GM19395 (cell line): ENCODE measurements around the gene UNC5C.
"Not testable (repeated sequence)": the region's sequence is repeated elsewhere in the genome, so short reads cannot be mapped to it uniquely, and the experiment has no call there.

Source experiments
- ATAC-seq: cut with Tn5 transposase; IDR thresholded peaks from one replicate; pipeline ENCODE4 v1.9.1; 2021; ENCODE audit warnings: mild to moderate bottlenecking, moderate library complexity; ENCODE audit not compliant: unreplicated experiment

Gene UNC5C

DNA sequence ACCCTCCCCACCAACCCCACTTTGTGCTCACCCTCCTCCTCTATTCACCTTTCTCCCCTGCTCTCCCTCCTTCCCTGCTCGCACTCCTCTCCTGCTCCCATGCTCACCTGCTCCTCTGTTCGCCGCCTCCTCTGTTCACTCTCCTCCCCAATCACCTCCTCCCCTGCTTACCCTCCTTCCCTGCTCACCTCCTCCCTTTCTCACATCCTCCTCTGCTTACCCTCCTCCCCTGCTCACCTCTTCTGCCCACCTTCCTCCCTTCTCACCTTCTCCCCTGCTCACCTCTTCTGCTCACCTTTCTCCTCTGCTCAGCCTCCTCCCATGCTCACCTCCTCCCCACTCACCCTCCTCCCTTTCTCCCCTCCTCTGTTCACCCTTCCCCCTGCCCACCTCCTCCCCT lies 357.2 kb downstream of the UNC5C start:
- ATAC-seq = no peak

DNA sequence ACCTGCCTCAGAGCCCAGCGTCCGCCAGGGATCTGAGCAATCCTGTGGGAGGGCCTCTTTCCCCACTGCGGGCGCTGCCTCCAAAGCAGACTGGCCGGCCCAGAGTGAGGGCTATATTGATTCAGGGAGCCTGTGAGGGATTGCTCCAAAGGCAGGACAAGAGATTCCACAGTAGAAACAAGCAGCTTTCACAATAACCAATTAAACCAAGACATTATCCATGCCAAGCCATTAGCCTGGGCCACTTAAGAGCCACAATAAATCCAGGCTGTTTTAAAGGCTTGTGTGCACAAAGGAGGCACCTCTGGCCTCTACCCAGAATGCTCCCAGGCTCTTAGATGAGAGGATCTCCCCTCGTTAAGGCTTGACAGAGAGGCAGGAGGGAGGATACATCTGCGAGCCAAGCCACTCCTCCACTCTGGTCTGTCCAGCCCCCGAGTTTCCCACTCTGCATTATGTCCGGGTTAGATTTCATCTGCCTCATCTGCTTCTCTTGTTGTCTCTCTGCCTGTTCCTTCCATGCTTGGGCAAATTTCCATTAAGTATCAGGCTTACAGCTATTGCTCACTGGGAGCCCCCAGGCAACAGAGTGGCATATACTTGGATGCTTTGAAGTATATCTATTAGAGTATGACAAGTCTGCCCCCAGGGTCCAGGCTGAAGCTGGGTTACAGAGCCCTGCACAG lies 357.9 kb downstream of the UNC5C start:
- ATAC-seq = no peak

DNA sequence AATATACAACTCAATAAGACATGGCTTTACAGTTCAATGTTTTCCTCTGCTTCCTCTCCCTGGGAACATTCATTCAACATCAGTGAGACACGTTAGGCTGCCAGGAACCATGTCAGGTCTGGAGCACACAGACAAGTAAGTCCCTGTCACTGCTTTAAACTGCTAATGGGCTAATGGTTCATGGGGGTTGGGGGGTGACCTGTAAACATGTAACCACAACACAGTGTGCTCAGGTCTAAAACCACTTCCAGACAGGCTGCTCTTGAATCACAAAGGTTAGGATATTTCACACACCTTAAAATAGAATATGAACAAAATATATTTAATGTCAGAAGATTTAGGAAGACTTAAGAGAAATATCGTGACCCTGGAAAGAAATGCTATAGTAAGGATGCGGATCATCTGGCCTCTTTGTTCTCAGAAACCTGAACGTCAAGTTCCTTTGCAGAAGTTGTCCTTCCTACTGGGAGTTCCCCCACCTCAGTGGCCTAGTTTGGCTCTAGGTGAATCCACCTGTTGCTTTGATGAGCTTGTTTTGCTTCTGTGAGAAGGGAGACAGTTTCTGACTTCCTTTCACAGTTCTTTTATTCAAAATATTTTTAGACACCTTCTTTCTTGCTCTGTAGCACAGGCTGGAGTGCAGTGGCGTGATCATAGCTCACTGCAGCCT lies 359.9 kb downstream of the UNC5C start:
- no peak for ATAC-seq

DNA sequence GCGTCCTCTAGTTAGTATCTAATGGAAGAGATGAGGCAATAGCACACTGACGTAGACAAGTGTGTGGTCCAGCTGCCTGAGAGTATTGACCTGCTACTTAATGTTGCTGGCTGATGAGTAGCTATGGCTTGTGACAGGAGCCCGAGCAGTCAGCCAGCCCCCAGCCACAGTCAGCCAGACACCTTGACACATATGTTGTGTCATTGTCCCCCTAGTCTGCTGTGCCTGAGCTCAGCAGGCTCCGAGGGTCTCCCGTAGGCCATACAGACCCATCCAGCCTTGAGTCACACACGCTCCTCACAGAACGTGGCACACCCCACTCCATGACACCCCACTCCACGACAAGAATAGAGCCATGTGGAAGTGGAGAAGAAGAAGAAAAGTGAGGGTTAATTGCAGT lies 362.1 kb downstream of the UNC5C start:
- no peak for ATAC-seq

DNA sequence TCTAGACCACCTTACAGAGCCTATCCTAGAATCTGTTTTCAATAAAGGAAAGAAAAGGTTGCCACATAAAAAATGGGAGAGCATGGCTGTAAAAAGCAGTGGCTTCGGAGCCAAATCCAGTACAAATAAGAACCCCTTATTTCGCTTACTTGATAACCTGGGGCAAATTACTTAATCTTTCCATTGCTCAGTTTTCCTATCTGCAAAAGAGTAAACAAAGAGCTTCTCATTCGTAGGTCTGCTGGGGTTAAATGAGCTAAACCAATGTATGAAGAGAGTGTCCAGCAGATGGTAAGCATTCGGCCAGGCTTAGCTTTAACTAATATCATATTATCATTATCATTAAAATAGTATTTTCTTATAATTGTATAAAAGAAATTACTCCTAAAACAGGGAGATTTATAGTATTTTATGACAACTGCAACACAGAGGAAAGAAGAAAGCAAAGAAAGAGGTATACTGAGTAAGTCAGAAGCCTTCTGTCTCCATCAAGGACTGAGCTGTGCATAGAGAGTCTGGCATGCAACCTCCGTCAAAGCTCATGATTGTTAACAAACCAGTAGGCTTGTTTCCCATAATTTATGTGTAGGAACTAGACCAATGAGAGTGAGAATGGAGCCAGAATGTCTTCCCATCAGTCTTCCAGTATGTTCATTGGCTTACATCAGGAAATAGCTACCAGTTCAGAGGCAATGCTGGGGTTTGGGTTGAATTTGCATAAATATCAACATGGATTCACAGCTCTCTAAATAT lies 364.9 kb downstream of the UNC5C start:
- ATAC-seq = no peak

DNA sequence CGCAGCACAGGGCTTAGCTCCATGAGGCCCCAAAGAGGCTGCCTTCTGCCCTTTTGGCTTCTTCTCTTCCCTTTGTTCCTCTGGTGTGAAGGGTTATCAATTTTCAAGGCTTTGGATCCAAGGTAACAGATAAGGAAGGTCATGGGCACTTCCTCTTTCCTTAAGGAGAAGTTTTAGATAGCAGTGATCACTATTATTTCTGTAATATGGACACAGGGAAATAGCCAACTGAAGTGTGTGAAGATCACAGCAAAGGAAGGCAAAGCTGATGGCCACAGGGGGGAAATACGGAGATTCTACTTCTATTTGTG lies 366.8 kb downstream of the UNC5C start:
- no peak for ATAC-seq

DNA sequence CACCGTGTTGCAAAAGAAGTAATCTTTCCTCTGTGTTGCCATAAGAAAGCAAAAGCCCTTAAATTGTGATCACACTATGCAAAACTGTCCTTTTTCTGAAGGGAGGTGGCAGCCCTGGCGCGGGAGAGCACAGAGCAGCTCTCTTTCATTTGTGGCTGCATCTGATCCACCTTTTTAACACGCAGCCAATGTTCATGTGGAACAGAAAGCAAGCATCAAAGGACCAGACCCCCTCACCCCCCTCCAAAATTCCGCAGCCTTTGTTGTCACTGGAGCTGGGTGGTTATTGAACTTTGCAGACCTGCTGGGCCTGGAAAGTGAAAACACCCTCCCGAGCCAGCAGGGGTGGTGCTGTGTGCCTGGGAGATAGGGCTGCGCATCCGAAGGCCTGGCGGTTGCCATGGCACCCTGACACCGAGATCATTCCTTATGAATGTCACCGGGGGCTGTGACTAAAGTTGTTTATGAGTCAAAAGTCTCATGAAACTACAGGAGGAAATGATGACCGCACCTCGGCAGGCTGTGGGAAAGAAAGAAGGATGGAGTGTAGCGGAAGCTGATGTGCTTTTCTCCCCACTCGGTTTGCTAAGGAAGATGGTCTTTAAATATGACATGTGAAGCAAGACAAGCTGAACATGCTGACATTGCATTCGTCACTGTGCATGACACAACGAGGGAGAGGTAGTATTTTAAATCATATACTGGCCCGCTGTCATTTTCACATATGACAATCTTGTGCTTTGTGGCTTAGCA lies 367.4 kb downstream of the UNC5C start:
- ATAC-seq = no peak

DNA sequence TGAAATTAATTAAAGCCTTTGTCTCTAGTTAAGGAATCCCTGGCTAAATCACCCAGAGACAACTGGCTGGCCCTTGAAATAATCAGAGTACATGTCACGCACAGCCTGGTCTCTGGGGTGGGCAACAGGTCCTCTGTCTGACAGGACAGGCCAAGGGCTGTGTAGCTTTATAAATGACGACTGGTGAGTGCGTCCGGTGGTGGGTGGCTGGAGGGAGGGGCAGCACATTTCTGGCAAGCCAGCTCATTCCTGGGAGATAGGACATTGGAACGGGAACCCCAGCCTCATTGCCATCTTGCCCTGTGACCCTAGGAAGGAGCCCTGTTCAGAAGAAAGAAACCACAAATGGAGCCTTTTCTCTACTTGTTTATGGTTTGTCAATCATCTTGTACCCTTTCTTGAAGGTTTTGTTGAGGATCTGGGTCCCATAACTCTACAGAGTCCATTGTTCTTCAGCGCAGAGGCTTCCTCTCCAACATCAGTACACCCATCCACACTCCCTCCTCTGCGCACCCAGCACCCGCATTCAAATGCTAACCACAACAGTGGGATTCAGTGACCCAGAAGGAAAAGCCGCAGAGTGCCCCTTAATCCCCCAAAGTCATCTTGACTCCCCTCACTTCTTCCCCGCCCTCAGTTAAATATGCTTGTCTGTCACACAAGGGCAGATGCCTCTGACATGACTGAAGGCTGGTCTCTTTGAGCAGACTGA lies 368.1 kb downstream of the UNC5C start:
- ATAC-seq = no peak

DNA sequence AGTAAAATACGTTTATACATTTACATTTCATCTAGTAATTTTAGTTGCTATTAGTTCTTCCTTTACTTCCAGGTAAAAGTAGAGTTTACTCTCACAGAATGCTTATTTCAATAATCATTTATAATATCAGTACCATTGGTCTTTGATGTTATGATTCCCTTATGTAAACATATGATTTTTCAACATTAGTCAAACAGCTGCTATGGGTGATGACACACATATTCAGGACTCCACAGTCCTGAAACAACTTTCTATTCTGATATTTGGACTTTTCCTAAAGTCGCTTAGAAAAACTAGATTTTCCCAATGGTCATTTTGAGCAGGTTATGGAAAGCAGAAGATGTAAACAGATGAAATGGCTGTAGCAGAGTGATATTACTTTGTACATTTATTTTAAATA lies 369.8 kb downstream of the UNC5C start:
- ATAC-seq = no peak

DNA sequence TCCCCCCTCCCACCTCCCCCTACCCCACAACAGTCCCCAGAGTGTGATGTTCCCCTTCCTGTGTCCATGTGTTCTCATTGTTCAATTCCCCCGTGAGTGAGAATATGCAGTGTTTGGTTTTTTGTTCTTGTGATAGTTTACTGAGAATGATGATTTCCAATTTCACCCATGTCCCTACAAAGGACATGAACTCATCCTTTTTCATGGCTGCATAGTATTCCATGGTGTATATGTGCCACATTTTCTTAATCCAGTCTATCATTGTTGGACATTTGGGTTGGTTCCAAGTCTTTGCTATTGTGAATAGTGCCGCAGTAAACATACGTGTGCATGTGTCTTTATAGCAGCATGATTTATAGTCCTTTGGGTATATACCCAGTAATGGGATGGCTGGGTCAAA lies 377.4 kb downstream of the UNC5C start:
- not testable (repeated sequence) for ATAC-seq

DNA sequence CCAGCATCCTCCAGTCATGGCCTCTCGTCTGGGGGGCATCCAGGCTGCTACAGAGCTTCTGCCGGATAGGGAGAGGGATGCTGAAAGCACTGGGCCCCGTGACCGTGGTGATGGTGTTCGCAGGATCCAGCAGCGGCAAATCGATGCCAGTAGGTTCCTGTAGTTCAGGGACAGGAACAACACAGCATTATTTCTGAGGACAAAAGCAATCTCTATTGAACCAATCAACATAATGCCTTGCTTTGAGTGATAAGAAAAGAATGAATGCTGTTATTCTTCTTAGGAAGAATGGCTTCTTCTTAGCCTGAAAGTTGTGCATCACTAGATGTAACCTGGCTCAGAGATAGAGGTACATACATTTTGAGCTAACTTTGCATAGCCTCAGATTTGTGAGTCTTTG lies 378.6 kb downstream of the UNC5C start:
- ATAC-seq = no peak

DNA sequence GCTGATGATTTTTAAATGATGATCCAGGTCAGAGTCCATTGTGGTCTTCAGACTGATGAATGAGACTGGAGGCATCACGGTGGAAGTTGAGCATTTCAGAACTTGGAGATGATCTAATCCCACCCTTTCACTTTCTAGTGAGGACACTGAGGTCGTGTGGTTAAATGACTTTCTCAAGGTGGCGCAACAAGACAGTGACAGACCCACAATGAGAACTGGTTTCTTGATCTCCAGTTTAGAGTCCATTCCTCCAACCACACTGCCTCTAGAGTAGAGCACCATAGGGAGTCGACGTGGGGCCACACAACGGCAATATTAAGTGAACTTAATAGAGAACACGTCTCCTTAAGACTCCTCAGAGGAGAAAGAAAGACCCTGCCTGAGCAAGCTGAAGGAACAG lies 381.0 kb downstream of the UNC5C start:
- ATAC-seq = no peak

DNA sequence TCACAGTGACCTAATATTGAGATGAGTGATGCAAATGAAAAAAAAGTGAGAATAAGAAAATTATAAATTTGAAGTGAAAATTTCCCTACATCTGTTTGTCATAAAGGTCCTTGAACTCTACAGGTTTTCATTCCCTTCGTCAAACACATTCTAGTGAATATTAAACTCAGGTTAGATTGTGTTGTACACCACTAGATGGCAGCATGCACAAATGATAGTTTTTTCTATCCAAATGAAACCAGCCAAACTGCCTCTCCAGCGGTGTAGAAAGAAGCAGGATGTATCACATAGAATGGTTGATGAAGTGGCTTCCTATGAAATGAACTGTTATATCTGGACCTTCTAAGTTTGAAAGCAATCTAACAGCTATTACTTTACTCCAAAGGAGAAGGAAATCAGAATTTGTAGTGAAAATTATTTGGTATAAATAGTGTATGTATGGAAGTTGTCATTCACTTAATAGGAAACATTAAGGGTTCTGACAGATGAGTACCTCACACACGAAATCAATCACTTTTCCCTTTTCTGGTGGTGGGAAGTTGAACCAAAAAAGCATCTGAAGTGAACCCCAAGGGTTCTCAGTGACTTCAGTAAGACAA lies 382.7 kb downstream of the UNC5C start:
- ATAC-seq = peak; percentile 94

DNA sequence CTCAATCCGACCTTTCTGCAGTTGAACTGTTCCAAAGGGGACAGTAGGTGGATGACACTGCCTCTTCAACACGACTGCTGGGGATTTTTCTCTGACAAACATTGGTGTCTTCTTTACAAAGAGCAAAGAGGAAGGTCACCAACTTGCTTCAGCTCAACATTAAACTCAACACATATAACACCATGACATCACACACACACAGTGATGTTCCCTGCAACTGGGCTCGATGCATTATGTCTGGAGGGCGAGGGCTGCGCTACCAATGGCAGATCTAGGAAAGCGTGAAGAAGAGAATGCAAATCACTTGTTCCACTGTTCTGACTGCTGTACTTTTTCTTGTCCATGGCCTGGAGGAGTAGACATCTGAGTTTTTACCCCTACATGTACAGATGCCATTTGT lies 385.9 kb downstream of the UNC5C start:
- no peak for ATAC-seq

DNA sequence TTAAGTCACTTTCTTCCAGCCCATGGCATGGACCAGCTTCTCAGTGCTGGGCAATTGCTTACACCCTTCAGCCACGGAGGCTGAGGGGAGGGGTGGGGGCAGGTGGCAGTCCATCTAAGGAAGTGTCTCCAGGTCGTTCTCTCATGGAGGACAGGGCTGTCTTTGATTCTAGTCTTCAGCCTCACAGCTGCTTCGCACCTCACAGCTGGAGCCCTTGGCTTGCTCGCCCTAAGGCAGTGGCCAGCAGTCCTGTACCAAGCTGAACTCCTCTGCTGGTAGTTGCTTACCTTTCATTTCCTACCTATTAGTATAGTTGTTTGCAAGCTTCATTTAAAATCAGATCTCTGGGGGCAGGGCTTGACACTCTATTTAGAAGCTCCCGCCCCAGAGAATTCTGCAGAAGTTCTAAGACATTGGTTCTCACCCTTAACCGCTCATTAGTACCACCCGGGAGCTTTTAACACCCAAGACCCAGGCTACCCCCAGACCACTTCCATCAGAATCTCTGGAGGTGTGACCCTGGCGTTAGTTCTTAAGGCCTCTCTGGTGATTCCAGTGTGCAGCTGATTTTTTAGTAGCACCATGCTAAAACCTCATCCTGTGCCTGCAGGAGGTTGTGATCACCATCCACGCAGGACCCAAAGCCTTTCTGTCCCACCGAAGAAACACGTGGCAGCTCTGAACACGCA lies 386.8 kb downstream of the UNC5C start:
- ATAC-seq = no peak

DNA sequence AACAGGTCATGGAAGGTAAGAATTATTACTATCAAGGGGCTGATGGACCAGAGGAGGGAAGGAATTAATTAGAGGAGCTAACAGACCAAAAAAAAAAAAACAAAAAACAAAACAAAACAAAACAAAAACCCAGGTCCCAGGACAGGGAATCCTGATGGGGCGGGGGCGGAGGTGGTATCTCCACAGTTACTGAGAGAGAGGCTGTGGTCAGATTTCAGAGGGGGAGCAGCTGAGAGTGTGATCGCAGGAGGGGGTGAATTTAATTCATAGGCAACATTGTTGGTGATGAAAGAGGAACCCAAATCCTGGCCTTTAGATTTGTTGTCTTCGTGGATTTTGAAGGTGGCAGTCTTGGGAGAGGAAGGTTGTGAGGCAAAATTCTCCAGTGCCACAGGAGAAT lies 389.4 kb downstream of the UNC5C start:
- no peak for ATAC-seq

DNA sequence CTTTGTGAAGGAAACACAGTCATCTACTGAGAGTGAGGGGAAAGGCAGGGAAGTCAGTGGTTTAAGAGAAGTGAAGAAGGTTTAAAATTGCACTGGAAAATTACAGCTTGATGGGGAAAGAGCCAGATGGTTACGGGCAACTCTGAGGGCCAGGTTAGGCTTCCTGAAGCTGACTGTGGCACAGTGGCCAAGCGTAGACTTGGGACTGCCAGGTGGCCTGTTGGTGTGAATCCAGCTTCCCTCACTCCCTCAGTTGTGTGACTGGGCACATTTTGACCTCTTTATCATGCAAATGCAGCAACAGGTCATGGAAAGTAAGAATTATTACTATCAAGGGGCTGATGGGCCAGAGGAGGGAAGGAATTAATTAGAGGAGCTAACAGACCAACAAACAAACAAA lies 390.1 kb downstream of the UNC5C start:
- no peak for ATAC-seq

DNA sequence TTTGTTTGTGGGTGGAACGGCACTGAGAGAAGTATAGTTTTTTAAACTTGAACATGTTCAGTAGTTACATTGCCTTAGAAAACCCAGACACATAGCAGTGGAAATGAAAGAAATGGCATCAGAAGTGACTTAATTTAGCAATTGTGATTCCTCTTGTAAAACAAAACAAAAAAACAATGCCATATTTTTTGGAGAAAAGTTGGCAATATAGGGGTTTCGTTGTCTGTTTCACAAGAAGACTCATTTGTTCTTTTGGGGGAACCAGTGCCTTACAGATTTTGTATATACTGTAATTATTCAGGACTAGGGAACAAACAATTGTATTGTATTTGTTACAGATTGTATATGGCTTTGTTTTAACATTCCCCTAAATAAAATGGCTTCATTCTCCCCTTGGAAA lies 390.7 kb downstream of the UNC5C start:
- no peak for ATAC-seq

DNA sequence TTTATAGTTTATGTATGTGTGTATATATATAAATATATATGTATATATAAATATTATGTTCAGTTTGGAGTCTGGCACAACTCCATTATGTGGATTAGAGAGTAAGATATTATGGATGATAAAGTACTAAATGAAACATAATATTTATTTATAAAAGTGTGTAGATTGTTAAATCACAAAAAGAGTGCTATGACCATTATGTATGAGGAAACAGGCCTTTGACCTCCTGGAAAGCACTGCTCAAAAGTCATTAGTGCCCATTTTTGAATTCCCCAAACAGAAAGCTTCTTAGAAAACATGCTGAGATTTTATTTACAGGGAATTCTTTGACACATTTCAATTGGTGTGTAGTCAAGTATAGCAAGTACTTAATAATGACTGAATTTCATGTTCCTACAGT lies 391.2 kb downstream of the UNC5C start:
- no peak for ATAC-seq

DNA sequence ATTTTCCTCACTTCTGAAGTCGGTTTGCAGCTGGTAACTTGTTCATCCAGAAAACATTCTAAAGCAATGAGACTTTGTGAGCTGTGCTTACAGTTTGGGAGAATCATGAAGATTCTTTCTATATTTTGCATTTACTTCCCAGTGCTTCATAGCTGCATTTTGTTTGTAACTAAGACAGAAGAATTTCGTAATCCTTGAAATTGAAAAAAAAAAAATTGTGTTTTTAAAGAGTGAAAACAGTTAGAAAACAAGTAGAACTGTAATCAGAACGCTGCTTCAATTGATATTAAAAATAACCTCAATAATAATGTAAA lies 392.4 kb downstream of the UNC5C start:
- no peak for ATAC-seq
